HCT116 (cell line): Measurements from ENCODE around the gene LRFN4. TPM values are rescaled to one million over a fixed set of nuclear protein-coding genes. Genes with fewer than 3 reads are reported as not detected.

ENCODE experiments used
- ATAC-seq: fragments of 200-7000 bp; cut with Tn5 transposase; 2 replicates; pipeline ENCODE4 v1.9.1; 2020; ENCODE audit warnings: mild to moderate bottlenecking, moderate library complexity
- BruUV-seq: library from RNA; stranded (reverse); fragments of 400-500 nt; replicated peaks from 2 replicates; lab custom pipeline; 2021; lab: Mats Ljungman, UMichigan
- CTCF ChIA-PET: fragments of 300-600 bp; sonication (Branson Sonifier 250); formaldehyde crosslinking; loops from one replicate; lab custom pipeline; 2021; ENCODE audit warnings: antibody characterized with exemption; lab: Charles Lee
- POLR2A ChIA-PET: fragments of 300-600, 350-600 bp; sonication (Branson Sonifier 250); formaldehyde crosslinking; loops from one replicate; lab custom pipeline; 2021; ENCODE audit warnings: antibody characterized with exemption; lab: Charles Lee
- RAD21 ChIA-PET, 2 experiments: fragments of 300-600 bp; sonication (Branson Sonifier 250); formaldehyde crosslinking; loops; one replicate each; lab custom pipeline; 2023; ENCODE audit warnings: low total read pairs in 2 of 2; ENCODE audit not compliant: uncharacterized antibody in 2 of 2, unreplicated experiment in 2 of 2, low non-redundant PET in 1 of 2; lab: Charles Lee
- DNase-seq: peaks from one replicate; pipeline ENCODE4 v3.0.0-alpha.2; 2010; ENCODE audit warnings: low read depth, low spot score
- H2AFZ ChIP-seq: fragments of 200-600 bp; shearing (Covaris generic), sonication (generic); 2 replicates; pipeline ENCODE4 v1.6.1; 2017; ENCODE audit warnings: low read depth, mixed run types, mixed read lengths, antibody characterized with exemption, low read length; ENCODE audit not compliant: poor library complexity, severe bottlenecking
- H3K27ac ChIP-seq: 2 replicates; pipeline ENCODE4 v1.5.1; 2012; ENCODE audit warnings: low read depth, low read length
- H3K27me3 ChIP-seq: fragments of 200-600 bp; sonication (generic); 2 replicates; pipeline ENCODE4 v1.6.1; 2016; ENCODE audit warnings: mixed run types, low read length, mixed read lengths; ENCODE audit not compliant: insufficient read depth
- H3K36me3 ChIP-seq, 2 experiments: fragments of 200-500 bp in 1 of 2; fragments of 200-600 bp in 1 of 2; sonication (Bioruptor generic) in 1 of 2; sonication (generic) in 1 of 2; 2 replicates each; pipeline versions ENCODE4 v1.5.1 to v1.6.1; 2014 to 2016; ENCODE audit warnings: low read length in 2 of 2, inconsistent platforms in 1 of 2, mixed read lengths in 1 of 2, mixed run types in 1 of 2; ENCODE audit not compliant: insufficient read depth in 2 of 2, control insufficient read depth in 1 of 2
- H3K4me1 ChIP-seq, 2 experiments: fragments of 200-600 bp in 1 of 2; sonication (generic) in 1 of 2; 2 replicates each; pipeline versions ENCODE4 v1.5.1 to v1.6.1; 2012 to 2017; ENCODE audit warnings: low read length in 2 of 2, inconsistent platforms in 1 of 2, mild to moderate bottlenecking in 1 of 2, mixed read lengths in 1 of 2, mixed run types in 1 of 2, moderate library complexity in 1 of 2; ENCODE audit not compliant: insufficient read depth in 2 of 2, control insufficient read depth in 1 of 2
- H3K4me2 ChIP-seq: fragments of 200-600 bp; sonication (generic); 2 replicates; pipeline ENCODE4 v1.6.1; 2017; ENCODE audit warnings: mixed run types, low read length, mixed read lengths
- H3K4me3 ChIP-seq, 2 experiments: fragments of 200-600 bp in 1 of 2; sonication (generic) in 1 of 2; replicated peaks in 1 of 2; 2 replicates each; pipeline ENCODE4 v1.5.1; 2011 to 2016; ENCODE audit warnings: low read length in 2 of 2, control low read depth in 1 of 2, low read depth in 1 of 2, mild to moderate bottlenecking in 1 of 2, mixed read lengths in 1 of 2, mixed run types in 1 of 2
- H3K79me2 ChIP-seq: fragments of 200-600 bp; sonication (generic); 2 replicates; pipeline ENCODE4 v1.6.1; 2017; ENCODE audit warnings: mild to moderate bottlenecking, mixed run types, low read length, moderate library complexity, mixed read lengths; ENCODE audit not compliant: insufficient read depth
- H3K9ac ChIP-seq: fragments of 200-600 bp; sonication (generic); 2 replicates; pipeline ENCODE4 v1.6.1; 2016; ENCODE audit warnings: low read length, mixed read lengths
- H3K9me2 ChIP-seq: fragments of 200-600 bp; sonication (generic), shearing (Covaris generic); 2 replicates; pipeline ENCODE4 v1.6.1; 2017; ENCODE audit warnings: mixed run types, mild to moderate bottlenecking, moderate library complexity; ENCODE audit not compliant: insufficient read depth
- H3K9me3 ChIP-seq, 2 experiments: fragments of 200-500 bp in 1 of 2; fragments of 200-600 bp in 1 of 2; sonication (Bioruptor generic) in 1 of 2; sonication (generic) in 1 of 2; 2 replicates each; pipeline ENCODE4 v1.6.1; 2014 to 2017; ENCODE audit warnings: low read length in 2 of 2, mixed read lengths in 2 of 2, inconsistent platforms in 1 of 2, low read depth in 1 of 2, mild to moderate bottlenecking in 1 of 2, mixed run types in 1 of 2, moderate library complexity in 1 of 2; ENCODE audit not compliant: control insufficient read depth in 1 of 2, insufficient read depth in 1 of 2
- H4K20me1 ChIP-seq: fragments of 200-600 bp; sonication (generic), shearing (Covaris generic); 2 replicates; pipeline ENCODE4 v1.6.1; 2017; ENCODE audit warnings: mixed run types, mild to moderate bottlenecking, moderate library complexity; ENCODE audit not compliant: insufficient read depth
- CBX3 ChIP-seq: IDR thresholded peaks from 2 replicates; pipeline ENCODE4 v1.6.1; 2012; ENCODE audit warnings: low read depth
- CEBPB ChIP-seq: IDR thresholded peaks from 2 replicates; pipeline ENCODE4 v1.6.1; 2012; ENCODE audit warnings: low read depth
- EGR1 ChIP-seq: IDR thresholded peaks from 2 replicates; pipeline ENCODE4 v1.6.1; 2012; ENCODE audit warnings: low read depth
- ELF1 ChIP-seq: IDR thresholded peaks from 2 replicates; pipeline ENCODE4 v1.6.1; 2012; ENCODE audit warnings: low read depth, borderline replicate concordance
- EZH2 ChIP-seq: fragments of 200-600 bp; sonication (generic); IDR thresholded peaks from 2 replicates; pipeline ENCODE4 v1.6.1; 2017; ENCODE audit warnings: antibody characterized with exemption, mixed run types
- RAD21 ChIP-seq: IDR thresholded peaks from 2 replicates; pipeline ENCODE4 v1.6.1; 2012; ENCODE audit warnings: low read depth, mild to moderate bottlenecking
- ZNF274 ChIP-seq: fragments of 200-500 bp; sonication (Bioruptor generic); IDR thresholded peaks from 2 replicates; pipeline ENCODE4 v1.6.1; 2014; ENCODE audit warnings: mild to moderate bottlenecking, low read depth, low read length, inconsistent platforms
- intact Hi-C: fragments of 100-400 bp; cut with micrococcal nuclease; formaldehyde crosslinking; loops from 2 replicates; pipeline ENCODE4 v1.10.0; 2022
- total RNA-seq: library from RNA; stranded (reverse); gene quantifications from one replicate; pipeline ENCODE4 v1.2.1, GENCODE V29; 2021; ENCODE audit not compliant: unreplicated experiment
- TF ChIP-seq, protein P1 (sequence below): IDR thresholded peaks from 2 replicates; pipeline ENCODE4 v1.6.1; 2011; ENCODE audit warnings: mild to moderate bottlenecking, low read length, moderate library complexity; ENCODE audit not compliant: insufficient replicate concordance; ENCODE audit errors: extremely low read depth

The LRFN4 gene
- total RNA-seq, 1 experiment from 2014 or later: 55.4 TPM

DNA sequence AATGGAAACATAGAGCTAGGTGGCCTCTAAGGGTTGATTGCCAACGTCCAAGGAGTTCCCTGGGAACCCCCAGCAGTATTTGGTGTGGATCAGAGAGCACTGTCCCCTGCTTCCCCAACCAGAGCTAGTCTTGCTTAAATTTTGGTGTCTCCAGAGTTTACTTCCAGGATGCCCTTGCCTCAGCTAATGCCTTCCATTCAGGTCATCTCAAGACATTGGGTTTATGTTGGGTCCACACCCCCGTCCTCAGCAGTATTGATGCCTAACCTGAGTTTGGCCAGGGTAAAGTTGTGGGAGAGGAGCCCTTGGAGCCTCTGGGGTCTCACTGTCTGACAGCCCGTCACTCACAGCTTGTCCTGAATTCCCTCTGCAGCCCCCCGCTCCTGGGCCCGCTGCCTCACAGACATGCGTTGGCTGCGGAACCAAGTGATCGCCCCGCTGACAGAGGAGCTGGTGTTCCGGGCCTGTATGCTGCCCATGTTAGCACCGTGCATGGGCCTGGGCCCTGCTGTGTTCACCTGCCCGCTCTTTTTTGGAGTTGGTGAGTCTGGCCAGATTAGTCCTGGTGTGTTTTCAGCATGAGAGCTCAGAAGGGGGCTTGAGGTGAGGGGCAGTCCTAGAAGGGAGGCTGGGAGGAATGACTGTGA is 12.2 kb upstream of the LRFN4 start:
- Histone ChIP-seq H3K9me3 (no peaks in the 10 kb centered on the region), H3K4me2 (peak overlapping the region; percentile 82), H3K9me2 (no peaks in the 10 kb centered on the region), H3K4me3 (peak overlapping the region; percentile 86 to 91), H3K79me2 (peaks cover 55% of the 10 kb centered on the region), H3K36me3 (peaks cover 12 to 21% of the 10 kb centered on the region in 2 experiments), H3K27me3 (no peaks in the 10 kb centered on the region), H4K20me1 (peaks cover 3% of the 10 kb centered on the region; the same call in 1 of the 2 replicates), H2AFZ (no peak overlapping the region), H3K4me1 (peaks cover 7 to 20% of the 10 kb centered on the region in 2 experiments; a peak in 3 of 4 replicates), H3K27ac (no peak overlapping the region; the same call in 1 of the 2 replicates), H3K9ac (peak overlapping the region; percentile 90)
- CTCF ChIA-PET: interaction anchor here (1.8 kb wide), 2 partner anchors 8 to 131 kb away, joined by 6 to 9 read pairs; no protein-coding TSS in a partner anchor
- no TSS peak for BruUV-seq
- DNase-seq (no peak), ATAC-seq (no peak)
- POLR2A ChIA-PET: interaction anchor here (1.1 to 1.4 kb wide), 2 partner anchors 11 to 178 kb away, joined by 3 to 4 read pairs; partner anchors contain the start of gene SYT12
- no peak for TF ChIP-seq EZH2
- no peak for TF ChIP-seq EGR1
- TF ChIP-seq ZNF274: no peak
- no peak for TF ChIP-seq CEBPB
- TF ChIP-seq, protein P1, sequence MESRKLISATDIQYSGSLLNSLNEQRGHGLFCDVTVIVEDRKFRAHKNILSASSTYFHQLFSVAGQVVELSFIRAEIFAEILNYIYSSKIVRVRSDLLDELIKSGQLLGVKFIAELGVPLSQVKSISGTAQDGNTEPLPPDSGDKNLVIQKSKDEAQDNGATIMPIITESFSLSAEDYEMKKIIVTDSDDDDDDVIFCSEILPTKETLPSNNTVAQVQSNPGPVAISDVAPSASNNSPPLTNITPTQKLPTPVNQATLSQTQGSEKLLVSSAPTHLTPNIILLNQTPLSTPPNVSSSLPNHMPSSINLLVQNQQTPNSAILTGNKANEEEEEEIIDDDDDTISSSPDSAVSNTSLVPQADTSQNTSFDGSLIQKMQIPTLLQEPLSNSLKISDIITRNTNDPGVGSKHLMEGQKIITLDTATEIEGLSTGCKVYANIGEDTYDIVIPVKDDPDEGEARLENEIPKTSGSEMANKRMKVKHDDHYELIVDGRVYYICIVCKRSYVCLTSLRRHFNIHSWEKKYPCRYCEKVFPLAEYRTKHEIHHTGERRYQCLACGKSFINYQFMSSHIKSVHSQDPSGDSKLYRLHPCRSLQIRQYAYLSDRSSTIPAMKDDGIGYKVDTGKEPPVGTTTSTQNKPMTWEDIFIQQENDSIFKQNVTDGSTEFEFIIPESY: no peak
- no peak for TF ChIP-seq CBX3
- no peak for TF ChIP-seq ELF1
- no peak for TF ChIP-seq RAD21
- intact Hi-C loops: loop anchor here (5.0 kb wide), 1 partner anchor 133 kb away; the partner anchor contains the start of gene C11orf86
- RAD21 ChIA-PET: no interaction called here
